HG02678 (cell line): ENCODE data around the gene MAP3K19.
A peak's percentile ranks its signal among the peaks of the same experiment; 100 is the strongest.
"Not testable (repeated sequence)": the region's sequence is repeated elsewhere in the genome, so short reads cannot be mapped to it uniquely, and the experiment has no call there.

Source experiments
- ATAC-seq: cut with Tn5 transposase; IDR thresholded peaks from one replicate; pipeline ENCODE4 v1.9.1; 2021; ENCODE audit warnings: mild to moderate bottlenecking, moderate library complexity; ENCODE audit not compliant: unreplicated experiment

MAP3K19 gene

DNA sequence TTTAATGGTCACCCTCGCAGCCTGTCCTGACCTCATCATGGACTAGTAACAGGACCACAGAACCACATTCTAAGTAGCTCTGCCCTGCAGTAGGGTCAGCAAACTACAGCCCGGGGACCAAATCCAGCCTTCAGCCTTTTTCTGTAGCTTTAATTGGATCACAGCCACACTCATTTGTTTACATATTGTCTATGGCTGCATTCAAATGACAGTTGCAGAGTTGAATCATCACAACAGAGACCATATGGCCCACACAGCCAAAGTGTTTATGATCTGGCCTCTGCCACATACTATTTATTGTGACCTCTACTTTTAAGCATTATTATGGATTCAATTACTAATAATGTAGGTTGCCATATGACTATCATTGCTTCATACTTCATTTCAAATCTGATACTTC lies 47.7 kb downstream of the MAP3K19 start:
- ATAC-seq, result no peak

DNA sequence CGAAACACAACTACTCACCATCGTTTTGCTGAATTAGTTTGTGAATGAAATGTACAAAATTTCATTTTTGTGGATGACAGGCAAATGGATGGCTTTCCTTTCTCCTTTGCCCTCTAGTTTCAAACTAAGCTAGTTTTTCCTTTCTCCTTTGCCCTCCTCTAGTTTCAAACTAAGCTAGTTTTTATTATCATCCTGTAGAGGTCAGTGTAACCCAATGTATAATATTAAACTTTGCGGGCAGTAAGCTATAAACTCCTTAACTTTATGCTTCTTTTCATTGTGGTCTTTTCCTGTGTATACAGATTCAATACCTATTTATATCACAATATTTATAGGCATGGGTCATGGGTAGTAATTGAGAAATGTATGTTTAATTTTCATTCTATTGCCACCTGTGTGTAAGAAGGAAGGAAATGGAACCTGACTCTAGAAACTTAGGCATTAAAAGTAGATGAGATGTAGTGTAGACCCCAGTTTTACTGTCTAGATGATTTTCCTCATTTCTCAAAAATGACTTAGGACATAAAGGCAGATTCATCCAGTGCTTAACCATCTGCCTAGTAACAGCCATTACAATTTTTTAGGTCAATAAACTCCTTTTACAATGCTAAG lies 58.1 kb downstream of the MAP3K19 start:
- no peak for ATAC-seq

DNA sequence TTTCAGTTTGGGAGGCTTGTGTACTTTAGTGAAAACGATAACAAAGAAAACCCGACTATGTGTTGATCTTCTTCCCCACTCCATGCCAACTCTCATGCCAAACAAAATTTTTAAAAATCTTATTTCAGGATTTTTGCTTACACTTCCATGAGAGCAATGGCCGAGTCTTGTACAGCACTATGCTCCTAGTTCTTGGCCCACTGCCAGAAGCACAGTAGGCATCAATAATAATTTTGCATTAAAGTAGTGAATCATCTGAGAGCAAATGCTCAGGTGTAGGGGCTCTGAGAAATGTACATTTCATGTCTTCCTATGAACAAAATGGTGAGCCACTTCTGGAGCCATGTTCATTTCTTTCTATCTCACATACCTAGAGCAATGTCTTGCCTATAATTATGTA lies 62.2 kb downstream of the MAP3K19 start:
- ATAC-seq, result no peak

DNA sequence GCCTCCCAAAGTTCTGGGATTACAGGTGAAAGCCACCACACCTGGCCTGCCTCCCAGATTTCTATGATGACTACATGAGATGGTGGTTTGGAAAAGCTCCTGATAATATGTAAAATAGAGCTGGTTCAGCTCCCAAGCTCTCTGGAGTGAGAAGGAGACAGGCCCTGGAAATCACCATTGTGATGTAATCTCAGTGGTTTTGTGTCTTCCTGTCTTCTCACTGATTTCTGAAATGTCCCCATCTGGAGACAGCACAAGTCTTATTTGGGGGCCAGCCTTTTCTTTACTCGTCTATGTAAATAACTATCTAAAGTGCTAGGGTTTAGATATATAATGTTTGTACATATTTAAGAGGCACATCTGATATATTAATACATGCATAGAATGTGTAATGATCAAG lies 64.6 kb downstream of the MAP3K19 start:
- ATAC-seq, result no peak

DNA sequence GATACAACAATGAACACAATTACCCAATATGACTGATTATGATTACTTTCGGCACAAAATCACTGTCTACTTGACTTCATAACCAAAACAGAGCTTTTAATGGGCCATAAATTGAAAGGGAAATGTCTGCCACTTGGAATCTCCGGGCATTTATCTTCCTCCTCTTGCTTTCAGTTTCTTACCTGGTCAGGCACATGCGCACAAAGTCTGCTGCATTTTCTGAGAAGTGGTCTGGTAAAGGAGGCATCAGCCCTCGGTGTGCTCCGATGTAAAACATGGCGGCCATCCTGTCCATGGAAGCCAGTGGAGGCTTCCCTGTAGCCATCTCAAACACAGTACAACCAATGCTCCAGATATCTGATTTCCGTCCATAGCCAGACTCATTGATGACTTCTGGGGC lies 66.6 kb downstream of the MAP3K19 start:
- ATAC-seq, result no peak

DNA sequence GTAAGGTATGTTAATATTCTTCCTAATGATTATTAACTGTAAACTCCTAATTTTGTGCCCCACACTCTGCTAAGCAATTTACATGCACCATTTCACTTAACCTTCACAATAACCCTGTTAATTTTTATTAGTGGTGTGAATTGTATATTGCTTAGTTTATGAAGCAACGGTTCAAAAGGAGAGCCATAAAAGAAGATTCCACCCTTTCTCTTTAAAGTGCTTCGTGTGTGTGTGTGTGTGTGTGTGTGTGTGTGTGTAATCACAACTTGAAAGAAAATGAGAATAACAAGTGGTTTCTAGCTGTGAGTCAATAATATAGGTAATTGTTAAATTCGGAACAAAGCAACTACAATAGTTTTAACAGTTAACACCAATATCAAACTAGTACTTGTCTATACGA lies 68.0 kb downstream of the MAP3K19 start:
- ATAC-seq, result no peak

DNA sequence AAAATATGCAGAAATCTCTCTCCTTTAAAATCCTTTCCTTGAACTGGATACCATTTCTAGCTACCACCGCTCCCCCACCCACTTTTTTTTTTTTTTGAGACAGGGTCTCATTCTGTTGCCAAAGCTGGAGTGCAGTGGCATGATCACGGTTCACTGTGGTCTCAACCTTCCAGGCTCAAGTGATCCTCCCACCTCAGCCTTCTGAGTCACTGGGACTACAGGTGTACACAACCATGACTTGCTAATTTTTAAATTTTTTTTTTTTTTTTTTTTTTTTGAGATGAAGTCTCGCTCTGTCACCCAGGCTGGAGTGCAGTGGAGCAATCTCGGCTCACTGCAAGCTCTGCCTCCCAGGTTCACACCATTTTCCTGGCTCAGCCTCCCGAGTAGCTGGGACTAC lies 70.1 kb downstream of the MAP3K19 start:
- not testable (repeated sequence) for ATAC-seq

DNA sequence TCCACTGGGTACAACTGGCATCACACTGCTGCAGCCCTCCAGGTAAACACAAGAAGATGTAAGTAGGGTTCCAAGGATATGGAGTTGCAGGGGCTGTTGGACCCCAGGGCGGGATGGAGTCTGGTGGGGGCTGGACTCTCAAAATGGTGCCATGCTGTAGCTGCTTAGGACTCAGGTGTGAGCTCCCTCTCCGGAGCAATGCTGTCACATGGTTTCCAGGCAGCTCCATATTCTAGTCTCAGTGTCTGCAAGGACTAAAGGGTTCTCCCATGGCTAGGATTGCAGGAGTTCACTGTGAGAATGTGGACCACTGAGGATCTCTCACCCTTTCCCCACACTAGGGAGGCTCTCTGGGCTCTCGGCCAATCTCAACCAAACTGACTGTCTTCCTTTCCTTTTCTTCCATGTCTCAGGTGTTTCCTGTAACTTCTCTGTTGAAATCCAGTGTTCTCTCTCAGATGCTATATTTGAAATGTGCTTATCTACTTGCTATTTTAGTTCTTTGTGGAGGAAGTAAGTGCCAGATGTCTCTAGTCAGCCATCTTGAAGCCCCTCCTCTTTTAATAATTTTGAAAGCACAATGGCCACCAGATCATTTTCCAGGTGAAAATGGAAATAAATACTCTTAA lies 71.1 kb downstream of the MAP3K19 start:
- ATAC-seq, result no peak

DNA sequence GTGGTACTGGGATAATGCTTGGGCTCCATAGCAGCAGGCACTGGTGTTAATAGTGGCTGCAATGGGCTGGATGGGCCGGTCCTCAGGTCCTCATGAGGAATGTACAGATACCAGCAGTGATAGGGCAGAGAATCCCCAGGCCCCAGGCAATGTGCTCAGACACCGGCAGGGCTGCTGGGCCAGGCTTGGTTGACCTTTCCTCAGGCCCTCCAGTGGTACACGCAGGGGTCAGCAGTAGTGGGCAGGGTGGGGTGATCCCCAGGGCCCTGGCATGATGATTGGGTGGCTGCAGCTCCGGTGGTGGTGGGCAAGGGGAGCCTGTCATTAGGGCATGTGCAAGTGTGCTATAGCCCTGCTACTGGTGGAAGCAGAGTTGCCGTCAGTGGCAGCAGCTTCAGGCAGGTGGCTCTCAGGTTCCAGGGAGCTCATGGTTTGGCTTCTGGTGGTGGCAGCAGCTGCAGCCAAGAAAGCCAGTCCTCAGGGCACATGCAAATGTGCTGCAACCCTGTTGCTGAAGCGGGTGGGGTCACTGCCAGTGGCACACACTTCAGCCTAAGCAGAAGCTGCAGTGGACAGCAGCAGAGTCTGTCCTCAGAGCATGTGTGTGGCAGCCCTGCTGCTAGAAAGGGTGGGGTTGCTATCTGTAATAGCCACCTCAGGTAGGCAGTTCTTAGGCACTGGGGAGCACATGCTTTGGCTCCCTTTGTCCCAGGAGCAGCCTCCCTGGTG lies 71.8 kb downstream of the MAP3K19 start:
- no peak for ATAC-seq

DNA sequence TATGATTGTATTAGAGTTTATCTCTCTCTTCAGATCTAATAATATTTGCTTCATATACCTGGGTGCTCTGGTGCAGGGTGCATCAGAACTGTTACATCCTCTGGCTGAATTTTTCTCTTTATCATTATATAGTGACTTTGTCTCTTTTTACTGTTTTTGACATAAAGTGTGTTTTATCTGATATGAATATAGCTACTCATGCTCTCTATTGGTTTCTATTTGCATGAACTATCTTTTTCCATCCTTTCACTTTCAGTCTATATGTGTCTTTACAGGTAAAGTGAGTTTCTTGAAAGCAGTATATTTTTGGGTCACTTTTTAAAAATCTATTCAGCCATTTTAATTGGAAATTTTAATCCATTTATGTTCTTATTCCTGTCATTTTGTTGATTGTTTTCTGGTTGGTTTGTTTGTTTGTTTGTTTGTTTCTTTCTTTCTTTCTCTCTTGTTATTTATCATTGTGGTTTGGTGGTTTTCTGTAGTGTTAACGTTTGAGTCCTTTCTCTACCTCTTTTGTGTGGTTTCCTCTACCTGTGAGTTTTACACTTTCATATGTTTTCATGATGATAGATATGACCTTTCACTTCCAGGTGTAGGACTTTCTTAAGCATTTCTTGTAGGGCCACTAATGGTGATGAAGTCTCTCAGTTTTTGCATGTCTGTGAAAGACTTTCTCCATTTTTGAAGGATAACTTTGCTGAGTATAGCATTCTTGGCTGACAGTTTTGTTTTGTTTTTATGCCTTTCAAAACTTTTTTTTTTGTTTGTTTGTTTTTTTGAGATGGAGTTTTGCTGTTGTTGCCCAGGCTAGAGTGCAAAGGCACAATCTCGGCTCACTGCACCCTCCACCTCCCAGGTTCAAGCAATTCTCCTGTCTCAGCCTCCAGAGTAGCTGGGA lies 73.8 kb downstream of the MAP3K19 start:
- ATAC-seq, result no peak

DNA sequence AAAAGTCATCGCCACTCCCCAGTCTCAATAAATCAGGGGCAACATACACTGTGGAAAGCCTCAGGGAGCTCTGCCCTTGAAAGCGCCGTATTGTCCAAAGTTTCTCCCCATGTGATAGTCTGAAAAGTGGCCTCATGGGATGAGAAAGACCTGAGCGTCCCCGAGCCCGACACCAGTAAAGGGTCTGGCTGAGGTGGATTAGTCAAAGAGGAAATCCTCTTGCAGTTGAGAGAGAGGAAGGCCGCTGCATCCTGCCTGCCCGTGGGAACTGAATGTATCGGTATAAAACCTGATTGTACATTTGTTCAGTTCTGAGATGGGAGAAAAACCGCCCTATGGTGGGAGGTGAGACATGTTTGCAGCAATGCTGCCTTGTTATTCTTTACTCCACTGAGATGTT lies 80.1 kb downstream of the MAP3K19 start:
- ATAC-seq, result not testable (repeated sequence)

DNA sequence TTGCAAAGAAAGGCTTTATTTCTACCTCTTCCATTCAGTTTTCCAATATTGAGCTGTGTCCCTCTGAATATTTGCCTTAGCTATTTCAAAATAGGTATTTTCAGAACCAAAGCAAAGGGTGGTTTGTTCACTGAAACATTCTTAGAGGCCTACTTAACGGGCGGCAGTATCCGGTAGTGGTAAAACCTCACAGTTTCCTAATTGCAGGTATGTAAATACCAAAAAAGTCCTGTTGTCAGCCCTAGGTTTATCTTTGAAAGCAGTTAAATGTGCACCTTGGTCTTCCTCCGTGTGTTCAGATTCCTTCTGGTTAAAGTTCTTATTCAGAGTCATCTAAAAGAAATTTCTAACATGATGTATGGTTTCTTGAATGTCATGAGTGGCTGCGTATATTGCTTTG lies 89.8 kb downstream of the MAP3K19 start:
- ATAC-seq, result no peak

DNA sequence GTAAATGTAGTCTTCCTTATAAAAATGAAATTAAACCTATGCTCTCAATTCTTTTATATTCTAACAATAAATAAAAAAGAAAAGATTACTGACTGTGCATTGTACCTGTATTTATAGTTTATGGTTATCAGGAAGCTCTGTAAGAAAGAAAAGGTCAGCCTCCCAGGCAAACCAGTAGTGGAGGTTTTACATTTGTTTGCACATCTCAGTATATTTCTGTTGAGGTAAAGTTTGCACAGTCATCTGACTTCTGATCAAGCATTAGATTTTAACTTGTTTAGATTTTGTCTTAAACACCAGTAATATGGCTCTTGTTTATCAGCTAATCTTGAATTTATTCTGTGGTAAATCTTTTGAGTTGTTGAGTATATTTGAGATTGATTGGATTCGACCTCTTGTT lies 91.5 kb downstream of the MAP3K19 start:
- ATAC-seq, result no peak

DNA sequence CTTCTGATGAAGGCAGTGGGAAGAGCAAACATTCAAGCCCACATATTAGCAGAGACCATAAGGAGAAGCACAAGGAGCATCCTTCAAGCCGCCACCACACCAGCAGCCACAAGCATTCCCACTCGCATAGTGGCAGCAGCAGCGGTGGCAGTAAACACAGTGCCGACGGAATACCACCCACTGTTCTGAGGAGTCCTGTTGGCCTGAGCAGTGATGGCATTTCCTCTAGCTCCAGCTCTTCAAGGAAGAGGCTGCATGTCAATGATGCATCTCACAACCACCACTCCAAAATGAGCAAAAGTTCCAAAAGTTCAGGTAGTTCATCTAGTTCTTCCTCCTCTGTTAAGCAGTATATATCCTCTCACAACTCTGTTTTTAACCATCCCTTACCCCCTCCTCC lies 93.2 kb downstream of the MAP3K19 start:
- ATAC-seq, result no peak

DNA sequence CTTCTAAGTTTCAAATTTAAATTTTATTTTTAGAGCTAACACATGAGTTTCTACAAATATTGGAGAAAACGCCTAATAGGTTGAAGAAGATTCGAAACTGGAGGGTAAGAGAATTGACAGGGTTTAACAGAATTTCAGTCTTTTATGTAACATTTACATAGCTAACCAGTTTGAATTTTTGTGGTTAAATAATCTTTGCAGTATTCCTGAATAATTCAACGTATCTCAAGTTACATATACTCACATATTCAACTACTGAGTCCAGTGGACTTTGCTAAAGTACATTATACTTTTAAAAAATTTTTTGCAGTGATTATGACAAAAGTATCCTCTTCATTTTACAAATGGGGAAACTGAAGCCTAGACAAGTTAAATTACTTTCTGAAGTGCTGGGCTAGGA lies 94.6 kb downstream of the MAP3K19 start:
- no peak for ATAC-seq

DNA sequence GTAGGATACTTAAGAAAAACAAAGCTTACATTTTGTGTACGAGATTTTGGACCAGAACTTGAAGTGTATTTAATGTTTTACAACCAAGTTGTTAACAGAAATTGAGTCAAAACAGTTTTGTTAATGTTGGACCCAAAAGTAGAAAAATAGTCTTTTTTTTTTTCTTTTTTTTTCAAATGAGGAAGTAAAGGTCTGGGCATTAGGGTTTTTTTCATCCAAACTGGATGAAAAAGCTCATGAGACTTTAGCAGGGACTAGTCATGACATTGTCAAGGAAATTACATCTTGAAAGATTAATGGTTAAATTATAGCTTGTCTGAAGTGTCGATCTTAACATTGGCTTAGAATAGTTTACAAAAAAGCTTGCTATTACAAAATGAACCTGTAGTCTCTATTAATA lies 96.4 kb downstream of the MAP3K19 start:
- ATAC-seq, result no peak

DNA sequence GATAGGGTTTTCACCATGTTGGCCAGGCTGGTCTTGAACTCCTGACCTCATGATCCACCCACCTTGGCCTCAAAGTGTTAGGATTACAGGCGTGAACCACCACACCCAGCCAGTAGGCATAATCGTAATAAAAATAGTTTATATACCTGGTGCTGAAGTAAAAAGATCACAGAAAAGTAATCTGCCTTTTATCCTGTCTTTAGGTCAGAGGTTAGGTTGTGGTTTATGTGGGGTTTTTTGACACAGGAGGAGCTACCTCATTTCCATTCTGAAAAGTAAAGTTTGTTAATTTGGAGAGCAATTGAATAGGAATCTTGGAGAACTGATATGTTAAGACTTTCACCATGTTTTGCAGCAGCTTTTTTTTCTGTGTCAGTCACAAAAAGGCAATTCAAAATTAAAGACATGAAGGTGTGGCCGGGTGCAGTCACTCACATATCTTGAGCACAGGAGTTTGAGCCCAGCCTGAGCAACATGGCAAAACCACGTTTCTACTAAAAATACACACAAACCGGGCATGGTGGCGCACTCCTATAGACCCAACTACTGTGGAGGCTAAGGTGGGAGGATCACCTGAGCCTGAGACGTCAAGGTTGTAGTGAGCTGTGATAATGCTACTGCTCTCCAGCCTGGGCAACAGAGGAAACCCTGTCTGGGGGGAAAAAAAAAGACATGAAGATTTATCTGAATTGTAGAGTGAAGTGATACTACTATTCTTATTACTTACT lies 97.1 kb downstream of the MAP3K19 start:
- no peak for ATAC-seq

DNA sequence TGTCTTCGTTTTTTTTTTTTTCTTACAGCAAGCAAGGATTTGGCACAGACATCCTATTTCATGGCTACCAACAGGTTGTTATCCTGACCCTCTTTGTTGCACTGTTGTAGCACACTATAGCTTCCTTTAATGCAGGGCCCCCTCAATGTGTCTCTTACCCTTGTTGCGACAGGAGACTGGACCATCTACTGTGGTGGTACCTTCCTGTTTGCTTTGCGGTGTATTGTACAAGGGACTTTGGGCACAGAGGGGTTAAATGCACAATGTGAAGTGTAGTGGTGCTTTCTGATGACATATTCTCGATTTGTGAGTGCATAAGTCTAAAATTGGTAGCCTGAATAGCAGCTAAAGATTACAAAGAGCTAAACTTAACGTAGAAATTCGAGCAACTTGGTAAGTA lies 101.2 kb downstream of the MAP3K19 start:
- ATAC-seq, result no peak

DNA sequence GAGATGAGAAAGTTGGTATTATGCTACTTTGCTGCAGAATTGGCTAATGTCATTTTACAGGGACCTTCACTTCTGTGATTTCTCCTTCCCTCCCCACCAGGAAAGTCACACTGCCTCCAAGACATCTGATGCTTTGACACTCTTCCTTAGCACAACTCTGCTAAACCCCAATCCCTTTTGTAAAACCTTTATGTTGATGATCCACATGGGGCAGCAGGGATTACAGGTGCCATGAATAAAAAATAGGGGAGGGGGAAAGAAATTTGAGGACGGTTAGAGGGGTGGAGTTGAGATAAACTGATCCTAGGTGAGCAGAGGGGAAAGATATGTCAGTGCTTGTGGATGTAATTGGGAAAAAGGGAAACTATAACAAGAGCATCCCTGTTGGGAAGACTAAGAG lies 102.3 kb downstream of the MAP3K19 start:
- ATAC-seq, result no peak

DNA sequence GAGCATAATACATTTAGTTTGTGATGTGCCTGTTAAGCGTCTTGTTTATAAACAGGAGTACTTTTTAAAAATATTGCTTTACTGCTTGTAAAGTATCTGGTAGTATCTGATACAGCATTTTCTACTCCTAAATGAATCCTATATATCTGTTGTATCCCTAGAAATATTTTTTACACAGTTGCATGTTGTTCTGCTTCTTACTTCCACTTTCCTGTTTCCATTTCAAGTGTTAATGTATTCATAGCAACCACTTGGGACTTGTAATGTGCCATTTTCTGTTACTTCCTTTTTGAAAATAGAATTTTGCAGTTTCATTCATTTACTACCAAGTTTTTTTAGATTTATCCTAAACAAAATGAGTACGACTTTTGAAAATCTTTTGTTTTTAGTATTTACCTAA lies 103.7 kb downstream of the MAP3K19 start:
- ATAC-seq, result peak; percentile 71

DNA sequence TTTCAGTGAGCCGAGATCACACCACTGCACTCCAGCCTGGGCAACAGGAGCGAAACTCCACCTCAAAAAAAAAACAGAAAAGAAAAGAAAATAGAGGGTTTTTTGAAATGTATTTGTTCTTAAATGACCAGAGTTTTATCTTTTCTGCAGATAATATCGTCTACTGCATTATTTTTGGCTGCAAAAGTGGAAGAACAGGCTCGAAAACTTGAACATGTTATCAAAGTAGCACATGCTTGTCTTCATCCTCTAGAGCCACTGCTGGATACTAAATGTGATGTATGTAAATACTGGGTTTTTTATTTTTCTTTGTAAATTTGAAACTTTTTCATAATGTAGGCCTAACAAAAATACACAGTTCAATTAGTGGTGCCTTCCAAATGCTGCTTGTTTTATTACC lies 110.6 kb downstream of the MAP3K19 start:
- ATAC-seq, result no peak
